Loucy (cell line): Measurements from ENCODE around the gene ATP11C.

ENCODE experiments used
- CTCF ChIP-seq: fragments of 200-600 bp; sonication (generic); conservative IDR thresholded peaks from 2 replicates; pipeline ENCODE4 v1.5.1; 2014; ENCODE audit warnings: mild to moderate bottlenecking, antibody characterized with exemption, low read length
- EZH2phosphoT487 ChIP-seq: fragments of 200-600 bp; IDR thresholded peaks from 2 replicates; pipeline ENCODE4 v1.6.1; 2018; ENCODE audit warnings: antibody characterized with exemption, mild to moderate bottlenecking, moderate library complexity, borderline replicate concordance

GRCh38 chrX:139842326-139843185 lies 90.3 kb downstream of the ATP11C start:
- TF ChIP-seq CTCF = no peak
- no peak for TF ChIP-seq EZH2phosphoT487
